GM19099 (cell line): ENCODE results near the gene PDGFB.

Source experiments
- POLR2A ChIP-seq: IDR thresholded peaks from 3 replicates; pipeline ENCODE4 v1.6.1; 2011; ENCODE audit warnings: low read depth; ENCODE audit not compliant: insufficient read length; ENCODE audit errors: extremely low read depth

PDGFB gene

GRCh38 chr22:39232246-39232645, 12.5 kb downstream of the PDGFB start:
- TF ChIP-seq POLR2A: no peak

- TF ChIP-seq POLR2A: no peak
Measured at GRCh38 chr22:39231197-39231950, 13.4 kb downstream of the PDGFB start.

GRCh38 chr22:39230261-39231196, 14.3 kb downstream of the PDGFB start:
- no peak for TF ChIP-seq POLR2A

- TF ChIP-seq POLR2A: no peak
Measured at GRCh38 chr22:39229688-39230260, 15.0 kb downstream of the PDGFB start.

GRCh38 chr22:39229075-39229474, 15.7 kb downstream of the PDGFB start:
- no peak for TF ChIP-seq POLR2A

- TF ChIP-seq POLR2A: no peak
Measured at GRCh38 chr22:39227542-39228272, 17.1 kb downstream of the PDGFB start.

- no peak for TF ChIP-seq POLR2A
Measured at GRCh38 chr22:39226353-39226752, 18.4 kb downstream of the PDGFB start.

- no peak for TF ChIP-seq POLR2A
Measured at GRCh38 chr22:39225591-39225990, 19.2 kb downstream of the PDGFB start.

GRCh38 chr22:39224550-39224949, 20.2 kb downstream of the PDGFB start:
- no peak for TF ChIP-seq POLR2A

GRCh38 chr22:39223091-39223710, 21.6 kb downstream of the PDGFB start:
- no peak for TF ChIP-seq POLR2A

GRCh38 chr22:39221999-39222686, 22.6 kb downstream of the PDGFB start:
- no peak for TF ChIP-seq POLR2A

GRCh38 chr22:39220890-39221850, 23.6 kb downstream of the PDGFB start:
- no peak for TF ChIP-seq POLR2A

- no peak for TF ChIP-seq POLR2A
Measured at GRCh38 chr22:39220450-39220849, 24.3 kb downstream of the PDGFB start.
